Activated CD8-positive, alpha-beta T cell treated with anti-CD3 and anti-CD28 coated beads for 36 hours (primary cell): ENCODE data around the gene SLC22A31. TPM values are rescaled to one million over a fixed set of nuclear protein-coding genes. Genes with fewer than 3 reads are reported as not detected.

Source experiments
- ATAC-seq: fragments of 200-7000 bp; cut with Tn5 transposase; one replicate; pipeline ENCODE4 v1.10.0; 2021; ENCODE audit warnings: mild to moderate bottlenecking, moderate library complexity
- CTCF ChIA-PET: fragments of 350-600 bp; sonication (Branson Sonifier 250); formaldehyde crosslinking; loops from one replicate; lab custom pipeline; 2021; ENCODE audit warnings: antibody characterized with exemption; lab: Charles Lee
- POLR2A ChIA-PET: fragments of 350-600 bp; sonication (Branson Sonifier 250); formaldehyde crosslinking; loops from one replicate; lab custom pipeline; 2021; ENCODE audit warnings: antibody characterized with exemption; lab: Charles Lee
- DNase-seq: peaks from one replicate; pipeline ENCODE4 v3.0.0-alpha.2; 2020
- H3K27ac Mint-ChIP-seq: one replicate; pipeline ENCODE4 v1.8.0; 2021; ENCODE audit warnings: mild to moderate bottlenecking, mixed read lengths
- H3K27me3 Mint-ChIP-seq: one replicate; pipeline ENCODE4 v1.8.0; 2021; ENCODE audit warnings: mixed read lengths
- H3K36me3 Mint-ChIP-seq: one replicate; pipeline ENCODE4 v1.8.0; 2021; ENCODE audit warnings: low read depth, mixed read lengths
- H3K4me1 Mint-ChIP-seq: one replicate; pipeline ENCODE4 v1.8.0; 2021; ENCODE audit warnings: low read depth, mixed read lengths
- H3K4me3 Mint-ChIP-seq: one replicate; pipeline ENCODE4 v1.8.0; 2021; ENCODE audit warnings: mild to moderate bottlenecking, moderate library complexity, mixed read lengths
- H3K9me3 Mint-ChIP-seq: one replicate; pipeline ENCODE4 v1.8.0; 2021; ENCODE audit warnings: mixed read lengths
- CTCF ChIP-seq: fragments of 200-600 bp; IDR thresholded peaks from one replicate; pipeline ENCODE4 v1.8.0; 2022; ENCODE audit warnings: antibody characterized with exemption, mild to moderate bottlenecking
- intact Hi-C: fragments of 100-400 bp; cut with micrococcal nuclease; formaldehyde crosslinking; loops from one replicate; pipeline ENCODE4 v1.10.0; 2022
- total RNA-seq, 2 experiments: library from RNA; stranded (reverse); gene quantifications; one replicate each; pipeline ENCODE4 v1.2.3, GENCODE V29; 2021

The SLC22A31 gene
- total RNA-seq, 2 experiments from 2014 or later, result 0.16 to 0.20 TPM

GRCh38 chr16:89153848-89154271 lies 46.5 kb downstream of the SLC22A31 start:
- ATAC-seq, result no peak

DNA sequence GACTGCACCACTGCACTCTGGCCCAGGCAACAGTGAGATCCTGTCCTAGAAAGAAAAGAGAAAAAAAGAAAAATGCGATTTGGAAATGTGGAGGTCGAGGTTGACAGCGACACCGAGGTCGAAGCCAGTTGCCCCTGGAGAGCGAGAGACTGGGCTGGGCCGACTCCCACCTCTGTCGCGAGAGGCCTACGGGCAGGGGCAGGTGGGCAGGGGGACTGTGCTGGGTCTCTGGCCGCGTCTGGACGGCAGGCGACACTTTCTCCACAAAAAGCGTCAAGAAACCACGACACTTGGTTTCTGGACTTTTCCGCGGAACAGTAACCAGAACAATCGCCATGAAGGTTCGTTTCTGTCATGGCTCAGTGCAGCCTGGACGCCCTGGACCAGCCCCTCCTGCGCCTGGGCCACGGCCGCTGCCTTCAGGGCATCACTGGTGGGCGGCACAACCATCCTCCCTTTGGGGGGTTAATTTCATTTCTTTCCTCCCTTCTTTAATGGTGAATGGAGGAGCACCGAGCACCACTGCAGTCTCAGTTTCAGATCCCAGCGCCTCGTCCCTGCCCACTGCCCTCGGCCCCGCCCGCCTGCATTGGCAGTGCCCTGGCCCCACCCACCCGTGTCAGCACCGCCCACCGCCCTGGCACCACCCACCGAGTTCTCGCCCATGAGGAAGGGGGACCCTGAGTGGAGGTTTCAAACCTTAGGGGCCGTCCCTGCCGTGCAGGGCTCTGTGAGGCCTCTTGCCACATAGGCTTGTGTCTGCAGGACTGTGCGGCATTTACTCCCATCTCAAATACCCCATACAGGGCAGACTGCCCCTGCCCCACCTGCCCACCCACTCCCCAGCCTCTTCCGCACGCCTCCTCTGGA lies 47.3 kb downstream of the SLC22A31 start:
- intact Hi-C loops, result no loop called here
- ATAC-seq (no peak), DNase-seq (no peak)
- no peaks in the 10 kb centered on the region for H3K27me3 Mint-ChIP-seq
- POLR2A ChIA-PET, result no interaction called here
- peaks cover 24% of the 10 kb centered on the region for H3K36me3 Mint-ChIP-seq
- no peak overlapping the region for H3K4me3 Mint-ChIP-seq
- CTCF ChIA-PET, result no interaction called here
- no peak for TF ChIP-seq CTCF
- H3K4me1 Mint-ChIP-seq, result peaks cover 2% of the 10 kb centered on the region
- peaks cover 3% of the 10 kb centered on the region for H3K9me3 Mint-ChIP-seq
- H3K27ac Mint-ChIP-seq, result no peak overlapping the region

More at GRCh38 chr16:89153848-89154271, 46.5 kb downstream of the SLC22A31 start:
- Mint-ChIP-seq H3K4me3 (no peak overlapping the region), H3K36me3 (peaks cover 18% of the 10 kb centered on the region), H3K9me3 (peaks cover 3% of the 10 kb centered on the region), H3K27ac (no peak overlapping the region), H3K27me3 (no peaks in the 10 kb centered on the region), H3K4me1 (peaks cover 2% of the 10 kb centered on the region)
- no peak for TF ChIP-seq CTCF
- intact Hi-C loops, result no loop called here
- DNase-seq, result no peak
- POLR2A ChIA-PET, result no interaction called here
- CTCF ChIA-PET, result no interaction called here

GRCh38 chr16:89150981-89151380 lies 49.4 kb downstream of the SLC22A31 start:
- Mint-ChIP-seq H3K4me1 (peaks cover 9% of the 10 kb centered on the region), H3K27me3 (no peaks in the 10 kb centered on the region), H3K27ac (no peak overlapping the region), H3K36me3 (peaks cover 36% of the 10 kb centered on the region), H3K9me3 (no peaks in the 10 kb centered on the region), H3K4me3 (no peak overlapping the region)
- no peak for TF ChIP-seq CTCF
- ChIA-PET CTCF (no interaction called here), POLR2A (no interaction called here)
- intact Hi-C loops, result no loop called here
- DNase-seq (no peak), ATAC-seq (no peak)

DNA sequence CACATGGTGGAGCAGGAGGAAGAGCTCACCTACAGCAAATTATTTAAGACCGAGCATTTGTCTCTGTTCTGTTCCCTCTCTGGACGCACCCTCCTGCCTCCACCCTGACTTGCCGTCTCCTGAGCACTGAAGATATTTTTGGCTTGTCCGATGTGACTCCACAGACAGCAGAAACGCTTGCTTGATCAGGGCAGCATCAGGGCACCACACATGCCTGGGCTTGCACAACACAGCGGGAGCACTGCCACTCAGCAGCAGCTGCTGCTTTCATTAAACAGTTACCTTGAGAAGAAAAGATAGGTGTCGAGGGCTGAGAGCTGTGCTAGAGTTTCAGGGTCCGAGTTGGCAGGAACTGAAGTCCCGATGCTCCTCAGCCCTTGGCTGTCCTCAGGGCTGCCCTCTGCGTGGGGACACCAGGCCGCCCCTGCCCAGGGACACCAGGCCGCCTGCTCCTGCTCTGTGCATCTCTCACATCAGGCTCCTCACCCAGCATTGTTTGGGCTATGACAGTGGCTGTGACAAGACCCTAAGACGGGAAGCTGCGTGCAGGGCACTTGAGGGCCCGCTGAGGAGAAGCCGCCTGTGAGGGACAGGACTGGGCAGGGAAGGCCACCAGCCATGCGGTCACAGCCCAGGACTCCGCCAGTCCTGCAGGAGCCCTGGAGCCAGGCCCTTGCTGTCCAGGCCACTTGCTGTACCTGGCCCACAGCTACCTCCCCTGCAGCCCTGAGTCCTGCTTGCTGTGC lies 50.1 kb downstream of the SLC22A31 start:
- no peaks in the 10 kb centered on the region for H3K27me3 Mint-ChIP-seq
- H3K4me1 Mint-ChIP-seq, result peaks cover 9% of the 10 kb centered on the region
- intact Hi-C loops, result no loop called here
- DNase-seq (no peak), ATAC-seq (no peak)
- CTCF ChIA-PET, result no interaction called here
- H3K36me3 Mint-ChIP-seq, result peaks cover 37% of the 10 kb centered on the region
- no peak overlapping the region for H3K4me3 Mint-ChIP-seq
- POLR2A ChIA-PET, result no interaction called here
- no peak for TF ChIP-seq CTCF
- H3K27ac Mint-ChIP-seq, result peak overlapping the region; percentile 21
- no peaks in the 10 kb centered on the region for H3K9me3 Mint-ChIP-seq

DNA sequence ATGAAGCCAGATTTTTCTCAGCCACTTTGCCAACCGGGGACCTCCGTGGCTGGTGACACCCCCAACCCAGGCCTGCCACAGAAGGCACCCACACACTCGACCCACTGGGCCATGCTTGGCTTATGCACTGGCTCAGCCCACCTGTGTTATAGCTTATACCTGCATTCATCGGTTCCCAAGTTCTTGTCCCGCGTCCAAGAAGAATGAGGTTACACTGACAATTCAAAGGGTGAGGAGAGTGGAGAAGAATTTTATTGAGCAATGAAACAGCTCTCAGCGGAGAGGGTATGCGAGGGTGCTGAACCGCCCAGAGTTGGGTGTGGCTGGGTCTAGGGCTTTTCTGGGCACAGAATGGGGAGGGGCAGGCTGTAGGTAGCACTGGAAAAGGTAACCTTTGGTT lies 51.0 kb downstream of the SLC22A31 start:
- DNase-seq (no peak), ATAC-seq (no peak)
- no peak overlapping the region for H3K27ac Mint-ChIP-seq
- no peak for TF ChIP-seq CTCF
- no peaks in the 10 kb centered on the region for H3K27me3 Mint-ChIP-seq
- CTCF ChIA-PET, result no interaction called here
- H3K36me3 Mint-ChIP-seq, result peaks cover 37% of the 10 kb centered on the region
- no peak overlapping the region for H3K4me3 Mint-ChIP-seq
- peaks cover 9% of the 10 kb centered on the region for H3K4me1 Mint-ChIP-seq
- POLR2A ChIA-PET, result no interaction called here
- intact Hi-C loops, result no loop called here
- no peaks in the 10 kb centered on the region for H3K9me3 Mint-ChIP-seq
